NCI-H1436 treated with DMSO at 0.1 percent for 48 hours (cell line): Measurements from ENCODE around the gene C1QTNF3.
"Not testable (repeated sequence)": the region's sequence is repeated elsewhere in the genome, so short reads cannot be mapped to it uniquely, and the experiment has no call there.

ENCODE experiments used
- DNase-seq: peaks from one replicate; lab custom pipeline; 2025; lab: John Stamatoyannopoulos, UW

Gene C1QTNF3

DNA sequence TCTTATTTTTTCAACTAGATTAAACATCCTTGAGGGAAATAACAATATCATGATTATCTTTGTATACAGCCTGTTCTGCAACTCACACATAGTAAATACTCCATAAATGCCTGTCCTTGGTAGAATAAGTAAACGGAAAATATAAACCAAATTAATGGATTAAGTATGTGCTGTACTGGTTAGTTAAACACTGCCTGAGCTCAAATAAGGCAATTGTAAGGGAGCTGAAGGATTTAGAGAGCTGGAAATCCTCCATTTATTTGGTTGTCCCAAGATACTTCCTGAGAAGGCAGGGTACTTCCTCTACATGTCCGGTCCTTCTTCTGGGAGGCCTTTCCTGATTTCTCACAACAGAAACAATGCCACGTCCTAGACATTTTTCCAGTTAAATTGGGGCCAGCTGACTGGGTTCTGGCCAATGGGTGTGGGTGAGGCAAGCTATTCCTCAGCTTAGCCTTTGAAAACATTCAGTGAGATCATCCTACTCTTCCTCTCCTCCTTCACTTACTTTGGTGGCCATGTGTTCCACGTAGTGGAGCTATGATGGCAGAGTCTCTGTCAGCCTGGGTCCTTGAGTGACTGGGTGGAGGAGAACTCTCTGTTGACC, 8.5 kb upstream of the C1QTNF3 start:
- DNase-seq, result no peak

DNA sequence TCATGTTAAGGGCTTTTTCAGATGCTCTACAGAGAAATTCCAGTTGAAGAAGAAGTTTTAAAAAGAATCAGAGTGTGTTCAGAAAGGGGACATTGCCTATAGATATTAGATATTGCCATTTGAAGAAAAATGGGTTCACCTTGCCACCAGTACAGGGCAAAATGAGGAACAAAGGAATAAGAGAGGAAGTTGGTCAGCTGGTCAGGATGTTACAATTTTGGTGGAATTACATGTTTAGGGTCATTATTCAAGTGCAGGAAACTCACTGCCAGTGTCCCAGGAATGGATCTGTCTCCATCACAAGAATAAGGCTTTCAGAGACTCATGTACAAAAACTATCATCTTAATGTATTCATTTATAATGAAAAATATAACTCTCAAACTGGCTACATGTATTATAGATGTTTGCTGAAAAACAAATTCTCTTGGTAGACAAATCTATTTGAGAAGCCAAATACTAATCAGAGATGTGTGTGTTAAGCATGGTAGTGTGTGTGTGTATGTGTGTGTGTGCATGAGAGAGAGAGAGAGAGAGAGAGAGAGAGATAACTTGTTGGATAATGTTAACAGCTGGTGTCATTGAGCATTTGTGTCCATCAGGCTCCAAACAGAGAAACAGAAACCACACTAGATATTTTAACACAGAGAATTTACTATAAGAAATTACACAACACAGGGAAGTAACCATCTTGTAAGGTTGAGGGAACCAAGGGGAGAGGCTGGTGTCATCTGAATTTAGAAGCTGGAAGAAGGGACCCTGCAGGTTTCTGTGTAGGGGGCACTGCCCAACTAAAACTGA, 5.0 kb upstream of the C1QTNF3 start:
- DNase-seq, result no peak

DNA sequence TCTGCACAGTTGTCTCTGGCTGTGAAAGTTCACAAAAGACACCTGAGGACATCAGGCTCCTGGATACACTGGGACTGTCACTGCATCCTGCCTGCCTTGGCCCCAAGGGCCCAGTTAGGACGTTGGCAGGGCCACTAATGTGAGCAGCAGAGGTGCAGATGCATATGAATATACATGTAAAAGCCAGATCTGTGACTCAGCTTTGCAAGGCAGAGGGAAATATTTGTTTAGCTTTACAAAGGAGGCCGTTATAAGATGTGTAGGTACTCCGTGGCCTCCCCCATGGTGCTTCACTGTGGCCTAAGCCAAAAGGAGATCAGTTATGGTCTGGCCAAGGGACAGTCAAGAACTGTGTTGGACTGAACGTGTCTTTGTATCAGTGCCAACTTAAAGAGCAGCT, 4.1 kb upstream of the C1QTNF3 start:
- no peak for DNase-seq

GRCh38 chr5:34045996-34046395, 3.0 kb upstream of the C1QTNF3 start:
- no peak for DNase-seq

- no peak for DNase-seq
Measured at GRCh38 chr5:34045023-34045422, 2.0 kb upstream of the C1QTNF3 start.

GRCh38 chr5:34042321-34042720, 692 bp downstream of the C1QTNF3 start:
- DNase-seq, result no peak

GRCh38 chr5:34041247-34041972, 1.6 kb downstream of the C1QTNF3 start:
- no peak for DNase-seq

DNA sequence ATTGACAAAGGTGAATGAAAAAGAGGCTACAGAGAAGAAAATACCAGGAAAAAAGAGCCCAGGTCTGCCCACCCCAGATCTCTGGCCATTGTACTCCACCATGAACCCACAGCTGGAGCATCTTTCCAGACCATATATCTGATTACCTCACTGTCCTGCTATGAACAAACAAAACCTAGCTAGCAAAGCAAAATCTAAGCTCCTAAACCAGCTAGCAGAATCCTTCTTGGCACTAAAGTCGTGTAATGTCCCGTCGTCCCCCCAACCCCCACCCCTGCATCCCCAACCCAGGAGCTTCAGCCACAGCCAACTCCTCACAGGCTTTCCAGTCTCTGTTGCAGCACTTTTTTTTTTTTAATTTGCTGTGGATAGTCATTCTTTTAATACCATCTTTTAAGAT, 2.5 kb downstream of the C1QTNF3 start:
- DNase-seq, result no peak

DNA sequence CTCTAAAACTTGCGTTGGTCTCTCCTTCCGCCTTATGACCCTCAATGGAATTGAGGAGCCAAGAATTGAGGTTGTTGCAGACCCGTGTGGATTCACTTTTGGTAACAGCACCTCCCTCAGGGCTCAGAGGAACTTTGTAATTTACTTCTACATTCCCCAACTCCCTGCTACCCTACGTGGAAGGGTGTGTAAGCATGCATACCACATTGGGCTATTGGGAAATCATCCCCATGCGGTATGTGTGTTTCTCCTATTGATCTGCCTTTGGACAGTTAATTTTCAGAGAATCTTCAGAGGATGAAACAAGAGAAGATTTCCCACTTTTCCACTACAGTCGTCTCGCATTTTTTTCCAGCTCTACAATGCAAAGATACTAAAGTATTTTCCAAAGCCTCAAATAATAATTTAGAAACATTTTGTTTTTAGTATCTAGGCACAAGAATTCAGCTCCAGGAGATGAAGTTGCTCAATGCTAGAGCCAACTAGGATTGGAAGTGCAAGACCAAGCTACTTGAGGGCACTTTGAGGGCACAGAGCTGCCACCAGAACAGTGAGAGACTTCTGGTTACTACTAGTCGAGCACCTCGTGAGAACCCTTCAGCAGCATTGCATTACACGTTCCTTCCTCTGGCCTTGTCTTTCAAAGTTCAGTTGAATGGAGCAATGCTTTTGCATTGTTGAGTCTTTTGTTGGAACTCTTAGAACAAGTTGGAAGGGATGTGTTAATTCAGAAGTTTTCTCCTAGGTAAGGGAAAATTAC, 3.4 kb downstream of the C1QTNF3 start:
- no peak for DNase-seq

DNA sequence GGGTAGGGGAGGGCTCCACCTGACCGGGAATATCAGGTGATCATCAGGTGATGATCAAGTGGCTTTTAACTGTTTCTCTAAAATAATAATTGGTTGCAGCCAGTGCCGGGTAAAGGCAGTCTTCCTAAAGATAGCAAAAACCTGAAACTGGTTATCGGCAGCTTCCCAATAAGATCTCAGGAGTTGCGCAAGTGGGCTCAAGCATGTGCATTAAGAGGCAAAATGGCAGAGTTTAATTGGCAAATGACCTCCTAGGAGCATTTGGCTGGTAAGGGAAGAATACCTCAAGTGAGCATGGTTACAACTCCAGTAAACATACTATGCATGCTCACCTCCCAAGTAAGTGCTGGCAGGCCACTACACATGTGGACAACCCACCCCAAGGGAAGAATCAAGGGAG, 4.2 kb downstream of the C1QTNF3 start:
- no peak for DNase-seq

- DNase-seq, result no peak
Measured at GRCh38 chr5:34038390-34038789, 4.6 kb downstream of the C1QTNF3 start.

DNA sequence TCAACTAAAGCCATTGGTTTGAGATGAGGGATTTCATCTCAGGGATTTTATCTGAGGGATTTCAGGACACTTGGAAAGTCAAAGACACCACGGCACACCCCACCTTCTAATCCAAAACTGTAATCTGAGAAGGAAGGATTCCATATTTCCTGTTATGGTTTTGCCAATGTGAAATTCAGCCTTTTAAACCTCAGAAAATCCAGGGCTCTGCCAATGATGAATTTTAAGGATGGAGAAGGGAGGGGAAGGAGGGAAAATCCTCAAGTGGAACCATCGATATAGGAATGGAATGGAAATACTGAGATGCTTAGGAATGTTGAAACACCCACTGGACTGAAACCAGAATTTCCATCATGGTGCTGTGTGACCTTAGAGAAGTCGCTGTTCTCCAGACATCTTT, 5.3 kb downstream of the C1QTNF3 start:
- DNase-seq, result no peak

DNA sequence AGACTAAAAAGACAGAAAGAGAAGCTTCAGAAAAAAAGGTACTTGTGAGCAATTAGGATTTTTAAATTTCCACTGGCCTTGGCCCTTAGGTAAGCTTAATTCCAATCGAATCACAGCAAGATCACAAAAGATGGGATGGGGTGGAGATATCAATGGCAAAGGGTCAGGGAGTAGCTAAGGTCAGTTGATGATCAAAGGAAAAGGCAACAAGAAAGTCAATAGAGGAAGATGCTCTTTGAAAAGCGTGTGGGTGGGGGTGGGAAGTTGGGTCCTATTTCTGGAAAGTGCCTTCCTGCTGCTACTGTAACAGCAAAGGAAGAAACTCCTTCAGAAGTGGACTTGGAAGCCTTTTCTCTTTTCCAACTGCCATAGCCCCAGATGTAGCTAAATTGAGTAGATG, 7.3 kb downstream of the C1QTNF3 start:
- no peak for DNase-seq

DNA sequence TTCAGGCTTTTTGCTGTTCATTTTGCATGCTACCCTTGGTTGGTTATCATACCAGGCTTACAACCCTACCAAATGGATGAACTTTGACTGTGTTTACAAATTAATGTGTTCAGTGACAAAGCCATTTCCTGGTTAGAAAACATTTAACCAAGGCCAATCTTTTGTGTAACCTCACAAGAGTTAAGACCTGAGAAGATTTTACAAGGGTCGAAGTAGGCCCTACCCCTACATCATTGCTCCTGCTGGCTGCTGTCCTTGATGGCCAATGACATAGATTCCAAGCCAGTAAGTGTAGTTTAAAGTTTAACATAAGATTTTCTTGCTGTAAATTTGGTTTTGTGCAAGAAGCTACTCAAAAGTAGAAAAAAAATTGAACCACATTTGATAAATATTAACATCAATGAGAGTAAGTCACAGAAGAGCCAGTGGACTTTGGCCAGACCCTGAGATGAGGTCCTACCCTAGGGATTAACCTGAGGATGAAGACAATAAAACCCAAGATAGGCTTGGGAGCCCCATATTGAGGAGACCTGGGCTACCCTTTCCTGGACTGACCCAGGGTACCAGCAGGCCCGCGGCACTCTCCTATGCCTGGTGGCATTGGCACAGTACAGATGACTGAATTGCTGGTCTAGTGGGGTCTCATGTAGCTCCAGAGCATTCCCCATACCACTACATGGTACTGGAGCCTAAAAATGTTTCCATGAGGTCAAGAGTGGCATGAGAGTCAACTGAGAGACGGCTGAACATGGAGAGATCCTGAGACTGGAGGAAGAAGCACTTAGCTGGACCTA, 8.3 kb downstream of the C1QTNF3 start:
- DNase-seq, result no peak

DNA sequence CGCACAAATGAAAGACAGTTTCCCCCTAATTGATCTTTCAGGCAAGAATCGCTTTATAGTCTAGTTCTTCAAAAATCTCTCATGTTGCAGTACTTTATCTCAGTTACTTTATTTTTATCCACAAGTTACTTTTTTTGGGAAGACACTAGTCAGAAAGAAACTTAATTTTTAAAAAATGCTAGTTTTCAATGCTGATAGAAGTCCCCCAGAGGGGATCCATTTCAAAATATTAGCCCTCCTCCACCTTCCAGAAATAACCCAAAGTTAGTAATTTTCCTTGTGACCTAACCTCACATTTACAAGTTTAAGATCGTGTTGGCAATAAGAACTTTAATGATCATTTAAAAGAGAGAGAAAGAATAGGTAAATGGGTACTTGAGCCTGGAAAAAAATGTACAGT, 11.0 kb downstream of the C1QTNF3 start:
- no peak for DNase-seq

DNA sequence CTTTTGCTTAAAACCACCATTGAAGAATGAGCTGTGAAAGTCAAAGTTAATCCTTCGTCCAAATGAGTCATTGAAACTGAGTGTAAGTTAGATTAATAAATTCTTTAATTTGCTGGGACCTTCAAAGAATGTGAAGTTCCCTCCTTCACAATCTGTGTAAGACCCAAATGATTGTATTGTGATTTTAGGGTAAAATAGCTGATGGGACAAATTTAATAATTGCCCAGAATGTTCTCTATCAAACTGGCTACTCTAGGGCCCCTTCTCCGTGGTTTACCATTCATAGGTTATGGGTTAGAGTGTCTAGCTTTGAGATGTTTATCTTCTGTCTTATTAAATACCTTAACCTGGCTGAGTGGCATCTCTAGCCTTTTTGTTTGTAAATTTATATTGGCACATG, 11.9 kb downstream of the C1QTNF3 start:
- DNase-seq, result no peak

DNA sequence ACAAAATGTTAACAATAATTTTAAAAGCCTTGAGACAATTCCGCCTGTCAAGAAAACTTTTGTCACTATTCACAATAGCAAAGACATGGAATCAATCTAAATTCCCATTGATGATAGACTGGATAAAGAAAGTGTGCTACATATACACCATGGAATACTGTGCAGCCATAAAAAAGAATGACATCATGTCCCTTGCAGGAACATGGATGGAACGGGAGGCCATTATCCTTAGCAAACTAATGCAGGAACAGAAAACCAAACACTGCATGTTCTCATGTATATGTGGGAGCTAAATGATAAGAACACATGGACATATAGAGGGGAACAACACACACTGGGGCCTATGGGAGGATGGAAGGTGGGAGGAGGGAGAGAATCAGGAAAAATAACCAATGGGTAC, 12.4 kb downstream of the C1QTNF3 start:
- DNase-seq, result not testable (repeated sequence)

DNA sequence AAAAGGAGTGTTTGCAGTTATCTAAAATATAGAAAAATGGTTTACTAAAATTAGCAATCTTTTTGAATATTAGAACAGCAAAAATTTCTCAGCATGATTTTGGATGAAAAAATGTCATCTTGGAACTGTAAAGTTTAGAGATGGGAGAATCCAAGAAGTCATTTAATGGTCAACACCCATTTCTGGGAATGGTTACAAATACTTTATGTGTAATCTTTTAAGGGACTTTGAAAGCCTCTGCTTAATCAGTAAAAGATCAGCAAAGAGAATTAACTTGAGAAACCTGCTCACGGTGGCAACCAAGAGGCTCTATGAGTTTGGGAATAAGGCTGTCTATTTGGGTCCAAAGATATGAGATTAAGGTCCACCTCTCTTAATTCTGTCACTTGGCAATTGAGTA, 13.0 kb downstream of the C1QTNF3 start:
- DNase-seq, result no peak

DNA sequence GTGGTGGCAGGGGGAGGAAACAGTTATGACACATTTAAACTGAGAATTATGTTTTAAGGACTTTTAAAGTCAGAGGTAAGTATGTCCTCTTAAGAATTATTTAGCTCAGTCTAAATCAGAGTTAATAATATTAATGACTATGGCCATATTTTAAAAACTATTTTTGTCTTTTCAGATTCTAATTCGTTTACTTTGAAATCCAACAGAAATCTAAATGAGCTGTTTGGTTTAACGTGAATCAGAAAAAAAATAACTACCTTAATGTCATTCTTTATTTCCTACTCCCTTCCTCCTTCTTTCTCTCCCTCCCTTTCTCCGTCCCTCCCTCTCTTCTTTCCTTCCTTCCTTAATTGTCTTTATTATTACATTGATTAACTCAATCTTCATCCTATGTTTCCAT, 14.7 kb downstream of the C1QTNF3 start:
- DNase-seq, result no peak

- DNase-seq, result no peak
Measured at GRCh38 chr5:34026089-34026761, 16.8 kb downstream of the C1QTNF3 start.

DNA sequence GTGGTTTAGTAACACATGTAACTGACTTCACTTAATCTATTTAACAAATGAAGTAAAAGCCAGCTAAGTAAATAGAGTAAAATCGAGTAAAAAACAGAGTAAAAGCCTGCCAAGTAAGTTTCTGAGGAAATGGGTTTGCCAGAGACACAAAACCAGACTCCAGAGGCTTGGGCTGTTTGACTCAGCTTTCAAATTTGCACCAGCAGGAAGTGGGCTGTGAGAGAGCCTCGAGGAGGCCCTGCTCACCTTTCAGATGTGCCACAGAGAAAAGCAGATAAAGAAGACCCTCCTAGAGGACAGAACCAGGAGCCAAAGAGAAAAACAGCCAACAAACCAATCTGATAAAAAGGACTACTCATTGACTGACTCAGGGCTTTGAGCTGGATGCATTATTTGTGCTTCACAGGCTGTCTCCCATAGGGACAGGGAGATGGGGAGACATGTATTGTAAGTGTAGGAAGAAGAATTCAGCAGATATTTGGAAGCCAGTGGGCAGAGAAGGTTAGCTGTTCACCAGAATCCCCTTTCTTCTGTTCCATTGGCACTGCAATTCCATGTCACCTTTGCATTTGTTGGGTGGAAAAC, 20.8 kb downstream of the C1QTNF3 start:
- DNase-seq, result no peak
